ENCODE data around the gene IGFL2.

- TF ChIP-seq CTCF (IDR thresholded peaks at IDR 0.05) (no peak), EP300 (IDR thresholded peaks at IDR 0.05) (no peak), POLR2A (IDR thresholded peaks at IDR 0.05) (no peak)
Measured at GRCh38 chr19:46111376-46111775, 36.7 kb upstream of the IGFL2 start.

All from suprapubic skin (tissue), 3 donors.